ENCODE results near the gene ATP6V0E1. TPM values are rescaled to one million over a fixed set of nuclear protein-coding genes. Genes with fewer than 3 reads are reported as not detected.
"Not testable (repeated sequence)": the region's sequence is repeated elsewhere in the genome, so short reads cannot be mapped to it uniquely, and the experiment has no call there.

Gene ATP6V0E1
- total RNA-seq, 1 donor from 2014 or later = 326 TPM

GRCh38 chr5:173062141-173062540 lies 78.6 kb downstream of the ATP6V0E1 start:
- no peak for ATAC-seq
- H3K27ac ChIP-seq = no peak overlapping the region
- TF ChIP-seq, protein P1, sequence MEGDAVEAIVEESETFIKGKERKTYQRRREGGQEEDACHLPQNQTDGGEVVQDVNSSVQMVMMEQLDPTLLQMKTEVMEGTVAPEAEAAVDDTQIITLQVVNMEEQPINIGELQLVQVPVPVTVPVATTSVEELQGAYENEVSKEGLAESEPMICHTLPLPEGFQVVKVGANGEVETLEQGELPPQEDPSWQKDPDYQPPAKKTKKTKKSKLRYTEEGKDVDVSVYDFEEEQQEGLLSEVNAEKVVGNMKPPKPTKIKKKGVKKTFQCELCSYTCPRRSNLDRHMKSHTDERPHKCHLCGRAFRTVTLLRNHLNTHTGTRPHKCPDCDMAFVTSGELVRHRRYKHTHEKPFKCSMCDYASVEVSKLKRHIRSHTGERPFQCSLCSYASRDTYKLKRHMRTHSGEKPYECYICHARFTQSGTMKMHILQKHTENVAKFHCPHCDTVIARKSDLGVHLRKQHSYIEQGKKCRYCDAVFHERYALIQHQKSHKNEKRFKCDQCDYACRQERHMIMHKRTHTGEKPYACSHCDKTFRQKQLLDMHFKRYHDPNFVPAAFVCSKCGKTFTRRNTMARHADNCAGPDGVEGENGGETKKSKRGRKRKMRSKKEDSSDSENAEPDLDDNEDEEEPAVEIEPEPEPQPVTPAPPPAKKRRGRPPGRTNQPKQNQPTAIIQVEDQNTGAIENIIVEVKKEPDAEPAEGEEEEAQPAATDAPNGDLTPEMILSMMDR (IDR thresholded peaks at IDR 0.05) = no peak
- intact Hi-C loops (cut with DNase I) = no loop called here
- no peaks in the 10 kb centered on the region for H3K27me3 ChIP-seq
- H3K36me3 ChIP-seq = peaks cover 4% of the 10 kb centered on the region
- H3K4me1 ChIP-seq = peaks cover 39% of the 10 kb centered on the region
- no peak for DNase-seq
- no peak overlapping the region for H3K4me3 ChIP-seq
- H3K9me3 ChIP-seq = no peaks in the 10 kb centered on the region

- H3K9me3 ChIP-seq = no peaks in the 10 kb centered on the region
- ATAC-seq = peak; percentile 48
- DNase-seq = no peak
- H3K4me3 ChIP-seq = no peak overlapping the region
- intact Hi-C loops (cut with DNase I) = no loop called here
- no peak overlapping the region for H3K27ac ChIP-seq
- peaks cover 4% of the 10 kb centered on the region for H3K36me3 ChIP-seq
- no peaks in the 10 kb centered on the region for H3K27me3 ChIP-seq
- TF ChIP-seq, protein P1 (IDR thresholded peaks at IDR 0.05) = no peak
- peaks cover 30% of the 10 kb centered on the region for H3K4me1 ChIP-seq
Observed at GRCh38 chr5:173065155-173065554, 81.6 kb downstream of the ATP6V0E1 start.

GRCh38 chr5:173069671-173070070 lies 86.1 kb downstream of the ATP6V0E1 start:
- no peak overlapping the region for H3K27ac ChIP-seq
- H3K27me3 ChIP-seq = no peaks in the 10 kb centered on the region
- H3K36me3 ChIP-seq = no peaks in the 10 kb centered on the region
- intact Hi-C loops (cut with DNase I) = no loop called here
- TF ChIP-seq, protein P1 (IDR thresholded peaks at IDR 0.05) = no peak
- no peak for ATAC-seq
- H3K4me3 ChIP-seq = no peak overlapping the region
- H3K9me3 ChIP-seq = no peaks in the 10 kb centered on the region
- peaks cover 27% of the 10 kb centered on the region for H3K4me1 ChIP-seq
- peak; percentile 29 for DNase-seq

DNA sequence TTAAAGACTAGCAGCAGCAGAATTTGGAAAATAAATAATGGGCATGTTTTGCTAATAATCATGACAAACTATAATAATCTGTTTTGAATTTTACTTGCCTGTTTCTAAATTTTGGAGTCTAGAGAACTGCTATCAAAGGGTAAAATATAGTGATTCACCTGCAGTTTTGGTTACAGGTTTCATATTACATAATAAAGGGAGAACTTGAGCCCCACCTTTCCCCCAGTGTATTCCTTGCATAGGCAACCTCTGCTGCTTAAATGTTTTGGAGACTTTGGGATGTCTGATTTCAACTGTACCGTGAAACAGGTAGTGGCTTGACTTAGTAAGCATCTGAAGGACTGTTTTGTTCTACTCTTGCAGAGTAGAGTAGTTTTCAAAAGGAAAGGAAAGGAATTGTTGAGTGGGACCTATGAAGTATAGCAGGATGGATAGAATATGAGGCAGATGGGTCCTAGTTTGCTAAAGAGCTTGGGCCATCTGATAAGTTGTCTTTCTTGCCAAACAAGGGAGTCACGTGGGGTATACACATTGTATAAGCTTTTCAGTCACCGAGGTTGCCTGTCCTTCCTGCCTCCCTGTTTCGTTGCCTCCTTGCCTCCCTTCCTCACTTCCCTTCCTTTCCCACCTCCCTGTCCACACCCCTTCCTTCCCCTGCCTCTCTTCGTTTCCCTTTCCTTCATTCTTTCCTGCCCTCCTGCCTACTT lies 91.7 kb downstream of the ATP6V0E1 start:
- TF ChIP-seq, protein P1 (IDR thresholded peaks at IDR 0.05) = no peak
- ATAC-seq (no peak), DNase-seq (no peak)
- Histone ChIP-seq H3K36me3 (no peaks in the 10 kb centered on the region), H3K9me3 (no peaks in the 10 kb centered on the region), H3K27me3 (no peaks in the 10 kb centered on the region), H3K4me1 (peaks cover 12% of the 10 kb centered on the region), H3K4me3 (no peak overlapping the region), H3K27ac (no peak overlapping the region)
- intact Hi-C loops (cut with DNase I) = no loop called here

- no peaks in the 10 kb centered on the region for H3K9me3 ChIP-seq
- no peak overlapping the region for H3K4me3 ChIP-seq
- intact Hi-C loops (cut with DNase I) = no loop called here
- peaks cover 5% of the 10 kb centered on the region for H3K36me3 ChIP-seq
- no peak overlapping the region for H3K27ac ChIP-seq
- ATAC-seq (no peak), DNase-seq (no peak)
- H3K27me3 ChIP-seq = no peaks in the 10 kb centered on the region
- peaks cover 12% of the 10 kb centered on the region for H3K4me1 ChIP-seq
- TF ChIP-seq, protein P1 (IDR thresholded peaks at IDR 0.05) = no peak
Observed at GRCh38 chr5:173075970-173076369, 92.4 kb downstream of the ATP6V0E1 start.

DNA sequence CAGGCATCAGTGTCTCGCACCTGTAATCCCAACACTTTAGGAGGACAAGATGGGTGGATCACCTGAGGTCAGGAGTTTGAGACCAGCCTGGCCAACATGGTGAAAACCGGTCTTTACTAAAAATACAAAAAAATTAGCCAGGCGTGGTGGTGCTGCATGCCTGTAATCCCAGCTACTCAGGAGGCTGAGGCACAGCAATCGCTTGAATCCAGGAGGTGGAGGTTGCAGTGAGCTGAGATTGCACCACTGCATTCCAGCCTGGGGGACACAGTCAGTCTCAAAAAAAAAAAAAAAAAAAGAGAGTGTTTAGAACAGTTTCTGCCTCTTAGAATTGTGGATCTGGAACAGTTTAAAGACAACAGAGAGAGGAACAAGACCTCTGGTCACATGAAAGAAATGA lies 92.9 kb downstream of the ATP6V0E1 start:
- DNase-seq; H3K4me3 ChIP-seq; intact Hi-C loops (cut with DNase I); H3K9me3 ChIP-seq; H3K36me3 ChIP-seq; H3K27ac ChIP-seq; ATAC-seq; H3K27me3 ChIP-seq: not testable (repeated sequence)
- H3K4me1 ChIP-seq = peaks cover 12% of the 10 kb centered on the region
